Measurements from ENCODE around the gene WEE2. TPM values are rescaled to one million over a fixed set of nuclear protein-coding genes. Genes with fewer than 3 reads are reported as not detected.

WEE2 gene
- total and polyA plus RNA-seq, 2 of the 13 experiments (the other 11 are each of a cell fraction or from before 2014, with no cell fraction given): not detected

DNA sequence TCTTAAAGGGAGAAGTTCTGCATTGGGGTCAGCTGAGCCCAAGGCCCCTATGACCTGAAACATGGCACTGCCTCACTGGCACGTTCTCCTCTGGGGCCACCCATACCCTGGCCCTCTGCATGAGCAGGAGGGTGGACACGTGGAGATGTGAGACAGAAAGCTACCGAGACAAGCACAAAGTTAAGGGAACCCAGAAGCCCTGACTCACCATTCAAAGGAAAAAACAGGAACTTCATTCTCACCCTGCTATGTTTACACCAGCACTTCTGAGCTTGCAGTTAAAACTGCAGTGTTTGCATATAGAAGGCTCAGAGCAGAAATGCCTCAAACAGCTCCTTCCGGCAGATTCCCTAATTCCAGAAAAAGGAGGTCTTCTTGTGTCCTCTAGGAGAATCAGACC is 47.9 kb upstream of the WEE2 start:
- ChIA-PET CTCF (ENCODE audit: low intra/inter-chr PET ratio, low total read pairs) (no interaction called here), POLR2A (no interaction called here)
- intact Hi-C loops (cut with micrococcal nuclease; ENCODE audit: unreplicated experiment): no loop called here
- no peak overlapping the region for H3K4me2 ChIP-seq (ENCODE audit: low read depth, low read length)
- DNase-seq (ENCODE audit: low spot score) (no peak), FAIRE-seq (no peak), ATAC-seq (no peak)
- no peaks in the 10 kb centered on the region for H3K27me3 ChIP-seq (ENCODE audit: control insufficient read depth in 1 of 2, insufficient read depth in 2 of 2, low read length in 2 of 2)
- peaks cover 5 to 16% of the 10 kb centered on the region in 2 experiments; a peak in 4 of 5 replicates for H3K36me3 ChIP-seq (replicated peaks in 1 of 2; ENCODE audit: control insufficient read depth in 1 of 2, insufficient read depth in 2 of 2, low read length in 2 of 2)
- no peaks in the 10 kb centered on the region for H3K79me2 ChIP-seq (ENCODE audit: insufficient read depth, low read length)
- in situ Hi-C loops (cut with HindIII; ENCODE audit: extremely low pct_ligation_motif_present, low pct_unique_long_range_greater_than_20kb): no loop called here
- WGBS (ENCODE audit: low lambda C conversion rate): 83% methylated on average over 4 of the region's 4 CpGs
- H2AFZ ChIP-seq (ENCODE audit: low read length): no peak overlapping the region
- no TSS peak for BruUV-seq (replicated peaks)
- H4K20me1 ChIP-seq (ENCODE audit: insufficient read depth, low read length): no peaks in the 10 kb centered on the region
- peaks cover 24% of the 10 kb centered on the region for H3K4me1 ChIP-seq (ENCODE audit: insufficient read depth, low read length)
- H3K9me3 ChIP-seq (ENCODE audit: low read length): no peaks in the 10 kb centered on the region
- no peak overlapping the region for H3K4me3 ChIP-seq (replicated peaks in 1 of 3; ENCODE audit: insufficient read depth in 1 of 3, low read depth in 2 of 3, low read length in 3 of 3)
- TF ChIP-seq PITX1 (CRISPR knock-in tag; IDR thresholded peaks at IDR 0.05) (no peak), ZNF766 (CRISPR knock-in tag; IDR thresholded peaks at IDR 0.05; ENCODE audit: borderline replicate concordance) (no peak), ZNF20 (CRISPR knock-in tag; IDR thresholded peaks at IDR 0.05) (no peak), ZNF549 (CRISPR knock-in tag; IDR thresholded peaks at IDR 0.05) (no peak), CCAR2 (optimal IDR thresholded peaks at IDR 0.05; ENCODE audit: low read depth, low read length) (no peak), ZSCAN20 (CRISPR knock-in tag; IDR thresholded peaks at IDR 0.05; ENCODE audit: borderline replicate concordance) (no peak)
- TF ChIP-seq, protein P1, sequence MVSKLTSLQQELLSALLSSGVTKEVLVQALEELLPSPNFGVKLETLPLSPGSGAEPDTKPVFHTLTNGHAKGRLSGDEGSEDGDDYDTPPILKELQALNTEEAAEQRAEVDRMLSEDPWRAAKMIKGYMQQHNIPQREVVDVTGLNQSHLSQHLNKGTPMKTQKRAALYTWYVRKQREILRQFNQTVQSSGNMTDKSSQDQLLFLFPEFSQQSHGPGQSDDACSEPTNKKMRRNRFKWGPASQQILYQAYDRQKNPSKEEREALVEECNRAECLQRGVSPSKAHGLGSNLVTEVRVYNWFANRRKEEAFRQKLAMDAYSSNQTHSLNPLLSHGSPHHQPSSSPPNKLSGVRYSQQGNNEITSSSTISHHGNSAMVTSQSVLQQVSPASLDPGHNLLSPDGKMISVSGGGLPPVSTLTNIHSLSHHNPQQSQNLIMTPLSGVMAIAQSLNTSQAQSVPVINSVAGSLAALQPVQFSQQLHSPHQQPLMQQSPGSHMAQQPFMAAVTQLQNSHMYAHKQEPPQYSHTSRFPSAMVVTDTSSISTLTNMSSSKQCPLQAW (CRISPR knock-in tag; IDR thresholded peaks at IDR 0.05): no peak
- TF ChIP-seq, protein P2, sequence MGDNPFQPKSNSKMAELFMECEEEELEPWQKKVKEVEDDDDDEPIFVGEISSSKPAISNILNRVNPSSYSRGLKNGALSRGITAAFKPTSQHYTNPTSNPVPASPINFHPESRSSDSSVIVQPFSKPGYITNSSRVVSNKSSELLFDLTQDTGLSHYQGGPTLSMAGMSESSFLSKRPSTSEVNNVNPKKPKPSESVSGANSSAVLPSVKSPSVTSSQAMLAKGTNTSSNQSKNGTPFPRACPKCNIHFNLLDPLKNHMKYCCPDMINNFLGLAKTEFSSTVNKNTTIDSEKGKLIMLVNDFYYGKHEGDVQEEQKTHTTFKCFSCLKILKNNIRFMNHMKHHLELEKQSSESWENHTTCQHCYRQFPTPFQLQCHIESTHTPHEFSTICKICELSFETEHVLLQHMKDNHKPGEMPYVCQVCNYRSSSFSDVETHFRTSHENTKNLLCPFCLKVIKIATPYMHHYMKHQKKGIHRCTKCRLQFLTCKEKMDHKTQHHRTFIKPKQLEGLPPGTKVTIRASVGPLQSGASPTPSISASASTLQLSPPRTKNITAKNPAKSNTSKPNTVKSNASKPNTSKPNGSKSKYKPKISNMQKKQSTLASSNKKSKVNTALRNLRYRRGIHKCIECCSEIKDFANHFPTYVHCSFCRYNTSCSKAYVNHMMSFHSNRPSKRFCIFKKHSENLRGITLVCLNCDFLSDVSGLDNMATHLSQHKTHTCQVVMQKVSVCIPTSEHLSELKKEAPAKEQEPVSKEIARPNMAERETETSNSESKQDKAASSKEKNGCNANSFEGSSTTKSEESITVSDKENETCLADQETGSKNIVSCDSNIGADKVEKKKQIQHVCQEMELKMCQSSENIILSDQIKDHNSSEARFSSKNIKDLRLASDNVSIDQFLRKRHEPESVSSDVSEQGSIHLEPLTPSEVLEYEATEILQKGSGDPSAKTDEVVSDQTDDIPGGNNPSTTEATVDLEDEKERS (CRISPR knock-in tag; IDR thresholded peaks at IDR 0.05): no peak
- TF ChIP-seq, protein P3, sequence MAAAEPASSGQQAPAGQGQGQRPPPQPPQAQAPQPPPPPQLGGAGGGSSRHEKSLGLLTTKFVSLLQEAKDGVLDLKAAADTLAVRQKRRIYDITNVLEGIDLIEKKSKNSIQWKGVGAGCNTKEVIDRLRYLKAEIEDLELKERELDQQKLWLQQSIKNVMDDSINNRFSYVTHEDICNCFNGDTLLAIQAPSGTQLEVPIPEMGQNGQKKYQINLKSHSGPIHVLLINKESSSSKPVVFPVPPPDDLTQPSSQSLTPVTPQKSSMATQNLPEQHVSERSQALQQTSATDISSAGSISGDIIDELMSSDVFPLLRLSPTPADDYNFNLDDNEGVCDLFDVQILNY (CRISPR knock-in tag; conservative IDR thresholded peaks at IDR 0.05): no peak
- H3K27ac ChIP-seq (ENCODE audit: extremely low read length, insufficient read depth, low read length): no peak overlapping the region
- no peak overlapping the region for H3K9ac ChIP-seq (ENCODE audit: insufficient read depth, low read depth, low read length)
